Right lobe of liver (tissue), 6 donors: ENCODE measurements around the gene HSPA1L. TPM values are rescaled to one million over a fixed set of nuclear protein-coding genes. Genes with fewer than 3 reads are reported as not detected.

ENCODE experiments used
- ATAC-seq, 4 donors: fragments of 200-7000 bp; cut with Tn5 transposase; one replicate each; pipeline ENCODE4 v1.9.1; 2020; ENCODE audit warnings: mild to moderate bottlenecking in 4 of 4, moderate library complexity in 4 of 4
- DNase-seq, 3 donors: peaks; one replicate each; pipeline ENCODE4 v3.0.0-alpha.2; 2020
- H3K27ac ChIP-seq, 3 donors: fragments of 200-600 bp; one replicate each; pipeline ENCODE4 v1.8.0; 2022
- H3K27me3 ChIP-seq, 2 donors: fragments of 200-600 bp; one replicate each; pipeline ENCODE4 v1.8.0; 2022
- H3K36me3 ChIP-seq, 4 donors: fragments of 200-600 bp; sonication (generic) in 1 of 4; one replicate each; pipeline versions ENCODE4 v1.5.1 to v1.8.0; 2017 to 2022; ENCODE audit warnings: control low read depth in 1 of 4
- H3K4me1 ChIP-seq, 4 donors: fragments of 200-600 bp; sonication (generic) in 1 of 4; one replicate each; pipeline versions ENCODE4 v1.5.1 to v1.8.0; 2017 to 2022; ENCODE audit warnings: control low read depth in 1 of 4
- H3K4me3 ChIP-seq, 3 donors: fragments of 200-600 bp; one replicate each; pipeline ENCODE4 v1.8.0; 2022
- H3K9me3 ChIP-seq, 4 donors: fragments of 200-600 bp; sonication (generic) in 1 of 4; one replicate each; pipeline versions ENCODE4 v1.5.1 to v1.8.0; 2017 to 2022; ENCODE audit warnings: control low read depth in 1 of 4
- POLR2A ChIP-seq: fragments of 450-650 bp; IDR thresholded peaks from one replicate; pipeline ENCODE4 v1.6.1; 2017; ENCODE audit warnings: antibody characterized with exemption, mild to moderate bottlenecking
- WGBS: methylation state at CpG from one replicate; pipeline ENCODE4 v1.1.6; 2018; ENCODE audit warnings: low coverage, low lambda C conversion rate; ENCODE audit not compliant: insufficient coverage; ENCODE audit errors: missing lambda C conversion rate; 5-methylcytosine and 5-hydroxymethylcytosine counted together
- intact Hi-C, 2 donors: fragments of 100-400 bp; cut with DNase I; formaldehyde crosslinking; loops; one replicate each; pipeline versions ENCODE4 v1.11.2 to v1.14.1; 2022
- total RNA-seq, 6 experiments: library from RNA; depleted of rRNA in 2 of 6; stranded (reverse); fragments of >200 nt in 2 of 6; fragmentation: NEBNext Ultra II Directional in 3 of 6; extraction: Animal tissue kit (Norgen Biotek cat#: 25700) in 3 of 6; gene quantifications; one replicate each; pipeline versions ENCODE4 v1.1.0 to v1.2.4, GENCODE V29; 2016 to 2023
- TF ChIP-seq, protein P1 (sequence below), 4 donors: fragments of 200-600 bp in 3 of 4; fragments of 450-650 bp in 1 of 4; IDR thresholded peaks; one replicate each; pipeline versions ENCODE4 v1.5.1 to v1.8.0; 2016 to 2022; ENCODE audit warnings: antibody characterized with exemption in 4 of 4, mild to moderate bottlenecking in 2 of 4
- donor health status: DM: no; HTN: yes; CAD: no.
- donor health status: DM: no; HTN: no; CAD: no.
- donor health status: DM: no; HTN: no; CAD: no.
- donor health status: DM: no; HTN: yes; CAD: no.
- donor health status: DM: no; HTN: yes; CAD: no.

HSPA1L gene
- total RNA-seq, 6 experiments from 2014 or later: 0.37 to 1.2 (median 0.56) TPM

DNA sequence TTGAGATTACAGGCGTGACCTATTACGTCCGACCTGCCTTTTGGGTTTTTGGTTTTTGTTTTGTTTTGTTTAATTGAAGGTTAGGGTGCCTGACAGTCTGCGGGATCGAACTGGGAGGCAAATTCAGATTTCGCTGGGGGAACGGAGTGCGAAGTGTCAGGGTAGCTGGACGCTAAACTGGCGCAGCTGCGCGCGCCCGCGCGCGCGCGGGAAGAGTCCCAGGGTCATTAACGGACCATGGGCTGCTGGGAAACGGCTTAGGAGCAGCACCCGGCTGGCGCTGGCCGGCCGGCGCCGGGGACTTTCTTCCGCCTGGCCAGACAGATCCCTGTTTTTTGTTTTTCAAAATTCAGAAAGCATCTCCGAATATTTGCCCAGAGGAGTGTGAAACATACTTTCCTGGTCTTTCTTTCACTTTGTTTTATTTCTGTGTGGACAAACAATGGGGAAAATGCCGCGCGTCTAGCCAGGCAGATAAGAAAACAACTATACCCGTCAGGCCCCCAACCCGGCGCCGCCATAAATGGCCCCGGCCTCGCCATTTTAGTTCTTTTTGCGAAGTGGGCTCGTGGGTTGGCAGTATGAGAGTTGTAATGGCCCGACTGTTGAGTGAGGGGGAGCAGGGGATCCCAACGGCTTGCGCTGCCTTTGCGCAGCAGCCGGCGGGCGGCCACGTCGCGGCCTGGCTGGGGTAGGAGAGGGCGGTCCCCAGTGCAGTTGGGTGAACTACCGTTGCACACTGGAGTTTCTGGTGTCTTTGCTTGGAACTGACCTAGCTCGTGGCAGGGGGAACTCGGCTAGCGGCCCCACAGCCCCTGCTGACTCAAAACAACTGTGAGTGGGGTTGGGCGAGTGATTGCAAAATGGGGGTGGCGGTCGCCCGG, 19.5 kb upstream of the HSPA1L start:
- ATAC-seq (peak; percentile 43 to 88 (median 66)), DNase-seq (peak; percentile 89 to 93 (median 92))
- Histone ChIP-seq H3K27me3 (no peaks in the 10 kb centered on the region), H3K4me3 (peak overlapping the region; percentile 81 to 89 (median 87)), H3K4me1 (peaks cover 0 to 41% (median 13%) of the 10 kb centered on the region in 4 donors), H3K9me3 (no peaks in the 10 kb centered on the region), H3K27ac (peak overlapping the region; percentile 93 to 96 (median 94)), H3K36me3 (peaks cover 5 to 26% (median 17%) of the 10 kb centered on the region in 4 donors)
- TF ChIP-seq, protein P1, sequence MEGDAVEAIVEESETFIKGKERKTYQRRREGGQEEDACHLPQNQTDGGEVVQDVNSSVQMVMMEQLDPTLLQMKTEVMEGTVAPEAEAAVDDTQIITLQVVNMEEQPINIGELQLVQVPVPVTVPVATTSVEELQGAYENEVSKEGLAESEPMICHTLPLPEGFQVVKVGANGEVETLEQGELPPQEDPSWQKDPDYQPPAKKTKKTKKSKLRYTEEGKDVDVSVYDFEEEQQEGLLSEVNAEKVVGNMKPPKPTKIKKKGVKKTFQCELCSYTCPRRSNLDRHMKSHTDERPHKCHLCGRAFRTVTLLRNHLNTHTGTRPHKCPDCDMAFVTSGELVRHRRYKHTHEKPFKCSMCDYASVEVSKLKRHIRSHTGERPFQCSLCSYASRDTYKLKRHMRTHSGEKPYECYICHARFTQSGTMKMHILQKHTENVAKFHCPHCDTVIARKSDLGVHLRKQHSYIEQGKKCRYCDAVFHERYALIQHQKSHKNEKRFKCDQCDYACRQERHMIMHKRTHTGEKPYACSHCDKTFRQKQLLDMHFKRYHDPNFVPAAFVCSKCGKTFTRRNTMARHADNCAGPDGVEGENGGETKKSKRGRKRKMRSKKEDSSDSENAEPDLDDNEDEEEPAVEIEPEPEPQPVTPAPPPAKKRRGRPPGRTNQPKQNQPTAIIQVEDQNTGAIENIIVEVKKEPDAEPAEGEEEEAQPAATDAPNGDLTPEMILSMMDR (IDR thresholded peaks at IDR 0.05): no peak
- peak; percentile 71 for TF ChIP-seq POLR2A
- intact Hi-C loops: loop anchor here (10.0 kb wide), 1 partner anchor 60 kb away; the partner anchor contains the start of gene VWA7 (in 2 of the 2)
- under 1% methylated on average over 54 of the region's 59 CpGs for WGBS

DNA sequence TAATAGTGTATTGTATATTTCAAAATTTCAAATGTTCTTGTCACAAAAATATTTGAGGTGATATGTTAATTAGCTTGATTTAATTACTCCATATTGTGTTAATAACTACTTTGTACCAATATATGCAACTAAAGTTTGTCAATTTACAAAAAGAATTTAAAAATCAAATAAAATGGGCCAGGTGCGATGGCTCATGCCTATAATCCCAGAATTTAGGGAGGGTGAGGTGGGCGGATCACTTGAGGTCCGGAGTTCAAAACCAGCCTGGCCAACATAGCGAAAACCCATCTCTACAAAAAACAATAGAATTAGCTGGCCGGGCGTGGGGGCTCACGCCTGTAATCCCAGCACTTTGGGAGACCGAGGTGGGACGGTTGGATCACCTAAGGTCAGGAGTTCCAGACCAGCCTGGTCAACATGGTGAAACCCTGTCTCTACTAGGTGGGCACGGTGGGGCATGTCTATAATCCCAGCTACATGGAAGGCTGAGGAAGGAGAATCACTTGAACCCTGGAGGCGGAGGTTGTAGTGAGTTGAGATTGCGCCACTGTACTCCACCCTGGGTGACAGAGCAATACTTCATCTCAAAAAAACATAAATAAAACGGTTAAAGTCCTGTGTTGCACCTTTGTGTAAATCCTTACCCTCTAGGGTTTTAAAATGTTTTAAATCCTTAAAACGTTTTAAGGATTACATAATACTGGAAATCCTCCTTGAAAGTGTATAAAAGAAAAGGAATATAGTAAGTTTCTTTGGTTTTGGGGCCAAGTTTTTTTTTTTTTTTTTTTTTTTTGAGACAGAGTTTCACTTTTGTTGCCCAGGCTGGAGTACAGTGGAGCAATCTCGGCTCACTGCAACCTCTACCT, 16.5 kb upstream of the HSPA1L start:
- ATAC-seq (no peak), DNase-seq (no peak)
- peaks cover 0 to 31% (median 6%) of the 10 kb centered on the region in 4 donors for H3K4me1 ChIP-seq
- H3K36me3 ChIP-seq: peaks cover 0 to 3% (median 0%) of the 10 kb centered on the region in 4 donors
- no peaks in the 10 kb centered on the region for H3K9me3 ChIP-seq
- H3K27me3 ChIP-seq: no peaks in the 10 kb centered on the region
- WGBS: 72% methylated on average over 15 of the region's 15 CpGs
- peak overlapping the region in 1 of 3 donors; percentile 68 for H3K4me3 ChIP-seq
- no peak for TF ChIP-seq POLR2A
- TF ChIP-seq, protein P1 (IDR thresholded peaks at IDR 0.05): no peak
- intact Hi-C loops: loop anchor here (10.0 kb wide), 1 partner anchor 57 kb away; the partner anchor contains the start of gene VWA7 (in 2 of the 2)
- H3K27ac ChIP-seq: peak overlapping the region in 2 of 3 donors; percentile 75 to 91

DNA sequence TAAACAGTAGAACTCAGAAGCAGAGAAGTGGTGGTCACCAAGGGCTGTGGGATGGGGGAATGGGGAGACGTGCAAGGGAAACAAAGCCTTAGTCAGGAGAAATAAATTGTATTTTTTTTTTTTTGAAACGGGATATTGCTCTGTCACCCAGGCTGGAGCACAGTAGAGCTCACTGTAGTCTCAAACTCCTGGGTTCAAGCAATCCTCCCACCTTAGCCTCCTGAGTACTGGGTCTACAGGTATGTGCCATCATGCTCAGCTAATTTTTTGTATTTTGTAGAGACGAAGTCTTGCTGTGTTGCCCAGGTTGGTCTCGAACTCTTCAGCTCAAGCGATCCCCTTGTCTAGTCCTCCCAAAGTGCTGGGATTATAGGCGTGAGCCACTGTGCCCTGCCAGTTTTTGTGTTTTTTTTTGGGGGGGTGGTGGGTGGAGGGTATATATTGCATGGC, 15.8 kb upstream of the HSPA1L start:
- no peaks in the 10 kb centered on the region for H3K9me3 ChIP-seq
- H3K27me3 ChIP-seq: no peaks in the 10 kb centered on the region
- intact Hi-C loops: loop anchor here (10.0 kb wide), 1 partner anchor 56 kb away; the partner anchor contains the start of gene VWA7 (in 2 of the 2)
- TF ChIP-seq, protein P1 (IDR thresholded peaks at IDR 0.05): no peak
- TF ChIP-seq POLR2A: no peak
- H3K36me3 ChIP-seq: peaks cover 0 to 3% (median 0%) of the 10 kb centered on the region in 4 donors
- H3K4me1 ChIP-seq: peaks cover 0 to 31% (median 4%) of the 10 kb centered on the region in 4 donors
- WGBS: 53% methylated on average over 6 of the region's 6 CpGs
- H3K27ac ChIP-seq: peak overlapping the region; percentile 75 to 91 (median 90)
- H3K4me3 ChIP-seq: peak overlapping the region; percentile 36 to 68 (median 62)
- DNase-seq (no peak), ATAC-seq (no peak)

DNA sequence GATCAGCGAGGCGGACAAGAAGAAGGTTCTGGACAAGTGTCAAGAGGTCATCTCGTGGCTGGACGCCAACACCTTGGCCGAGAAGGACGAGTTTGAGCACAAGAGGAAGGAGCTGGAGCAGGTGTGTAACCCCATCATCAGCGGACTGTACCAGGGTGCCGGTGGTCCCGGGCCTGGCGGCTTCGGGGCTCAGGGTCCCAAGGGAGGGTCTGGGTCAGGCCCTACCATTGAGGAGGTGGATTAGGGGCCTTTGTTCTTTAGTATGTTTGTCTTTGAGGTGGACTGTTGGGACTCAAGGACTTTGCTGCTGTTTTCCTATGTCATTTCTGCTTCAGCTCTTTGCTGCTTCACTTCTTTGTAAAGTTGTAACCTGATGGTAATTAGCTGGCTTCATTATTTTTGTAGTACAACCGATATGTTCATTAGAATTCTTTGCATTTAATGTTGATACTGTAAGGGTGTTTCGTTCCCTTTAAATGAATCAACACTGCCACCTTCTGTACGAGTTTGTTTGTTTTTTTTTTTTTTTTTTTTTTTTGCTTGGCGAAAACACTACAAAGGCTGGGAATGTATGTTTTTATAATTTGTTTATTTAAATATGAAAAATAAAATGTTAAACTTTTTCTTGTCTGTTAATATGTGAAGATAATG, 14.7 kb upstream of the HSPA1L start:
- no peak for TF ChIP-seq POLR2A
- TF ChIP-seq, protein P1 (IDR thresholded peaks at IDR 0.05): peak; percentile 28 to 41 (median 37)
- Histone ChIP-seq H3K27ac (peak overlapping the region; percentile 75 to 91 (median 90)), H3K4me1 (peaks cover 0 to 33% (median 4%) of the 10 kb centered on the region in 4 donors), H3K4me3 (peak overlapping the region; percentile 36 to 68 (median 62)), H3K27me3 (no peaks in the 10 kb centered on the region), H3K36me3 (peaks cover 0 to 3% (median 0%) of the 10 kb centered on the region in 4 donors), H3K9me3 (no peaks in the 10 kb centered on the region)
- WGBS: 0% methylated on average over 14 of the region's 15 CpGs
- intact Hi-C loops: loop anchor here (10.0 kb wide), 1 partner anchor 55 kb away; the partner anchor contains the start of gene VWA7 (in 2 of the 2)
- ATAC-seq (peak in 3 of 4 donors; percentile 0 to 4 (median 1)), DNase-seq (peak in 1 of 3 donors; percentile 74)
